GM12875 (cell line): Measurements from ENCODE around the gene LIPM.

Experiments
- H3K4me3 ChIP-seq: one replicate; pipeline ENCODE4 v1.5.1; 2011; ENCODE audit warnings: low read depth, low read length, control low read depth
- CTCF ChIP-seq: IDR thresholded peaks from 2 replicates; pipeline ENCODE4 v1.5.1; 2011; ENCODE audit warnings: low read depth, mild to moderate bottlenecking, control low read depth, inconsistent platforms, low read length, moderate library complexity, borderline replicate concordance; ENCODE audit not compliant: insufficient read depth

The LIPM gene

GRCh38 chr10:88800152-88801125 lies 2.1 kb upstream of the LIPM start:
- H3K4me3 ChIP-seq: no peak overlapping the region
- TF ChIP-seq CTCF: no peak

- no peak for TF ChIP-seq CTCF
- no peak overlapping the region for H3K4me3 ChIP-seq
Observed at GRCh38 chr10:88803641-88804040, 1.1 kb downstream of the LIPM start.

- TF ChIP-seq CTCF: no peak
- no peak overlapping the region for H3K4me3 ChIP-seq
Observed at GRCh38 chr10:88804083-88804812, 1.7 kb downstream of the LIPM start.

- TF ChIP-seq CTCF: no peak
- H3K4me3 ChIP-seq: no peak overlapping the region
Observed at GRCh38 chr10:88805361-88805760, 2.8 kb downstream of the LIPM start.

GRCh38 chr10:88805924-88806323 lies 3.4 kb downstream of the LIPM start:
- H3K4me3 ChIP-seq: no peak overlapping the region
- no peak for TF ChIP-seq CTCF

GRCh38 chr10:88809621-88810020 lies 7.1 kb downstream of the LIPM start:
- TF ChIP-seq CTCF: no peak
- H3K4me3 ChIP-seq: no peak overlapping the region
